GM12873 (cell line): ENCODE measurements around the gene XYLT1.

Experiments
- TF ChIP-seq, protein P1 (sequence below): IDR thresholded peaks from 2 replicates; pipeline ENCODE4 v1.5.1; 2012; ENCODE audit warnings: low read depth, mild to moderate bottlenecking, moderate library complexity, low read length, control low read depth; ENCODE audit not compliant: insufficient read depth; ENCODE audit errors: missing control alignments

XYLT1 gene

DNA sequence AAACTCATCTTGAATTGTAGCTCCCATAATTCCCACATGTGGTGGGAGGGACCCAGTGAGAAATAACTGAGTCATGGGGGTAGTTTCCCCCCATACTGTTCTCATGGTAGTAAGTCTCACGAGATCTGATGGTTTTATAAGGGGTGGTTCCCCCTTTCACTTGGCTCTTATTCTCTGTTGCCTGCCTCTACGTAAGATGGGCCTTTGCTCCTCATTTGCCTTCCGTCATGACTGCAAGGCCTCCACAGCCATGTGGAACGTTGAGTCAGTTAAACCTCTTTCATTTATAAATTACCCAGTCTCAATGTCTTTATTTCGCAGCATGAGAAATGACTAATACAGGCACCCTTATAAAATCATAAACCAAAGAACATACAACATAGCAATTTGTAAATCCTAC lies 79.0 kb downstream of the XYLT1 start:
- TF ChIP-seq, protein P1, sequence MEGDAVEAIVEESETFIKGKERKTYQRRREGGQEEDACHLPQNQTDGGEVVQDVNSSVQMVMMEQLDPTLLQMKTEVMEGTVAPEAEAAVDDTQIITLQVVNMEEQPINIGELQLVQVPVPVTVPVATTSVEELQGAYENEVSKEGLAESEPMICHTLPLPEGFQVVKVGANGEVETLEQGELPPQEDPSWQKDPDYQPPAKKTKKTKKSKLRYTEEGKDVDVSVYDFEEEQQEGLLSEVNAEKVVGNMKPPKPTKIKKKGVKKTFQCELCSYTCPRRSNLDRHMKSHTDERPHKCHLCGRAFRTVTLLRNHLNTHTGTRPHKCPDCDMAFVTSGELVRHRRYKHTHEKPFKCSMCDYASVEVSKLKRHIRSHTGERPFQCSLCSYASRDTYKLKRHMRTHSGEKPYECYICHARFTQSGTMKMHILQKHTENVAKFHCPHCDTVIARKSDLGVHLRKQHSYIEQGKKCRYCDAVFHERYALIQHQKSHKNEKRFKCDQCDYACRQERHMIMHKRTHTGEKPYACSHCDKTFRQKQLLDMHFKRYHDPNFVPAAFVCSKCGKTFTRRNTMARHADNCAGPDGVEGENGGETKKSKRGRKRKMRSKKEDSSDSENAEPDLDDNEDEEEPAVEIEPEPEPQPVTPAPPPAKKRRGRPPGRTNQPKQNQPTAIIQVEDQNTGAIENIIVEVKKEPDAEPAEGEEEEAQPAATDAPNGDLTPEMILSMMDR, result no peak

DNA sequence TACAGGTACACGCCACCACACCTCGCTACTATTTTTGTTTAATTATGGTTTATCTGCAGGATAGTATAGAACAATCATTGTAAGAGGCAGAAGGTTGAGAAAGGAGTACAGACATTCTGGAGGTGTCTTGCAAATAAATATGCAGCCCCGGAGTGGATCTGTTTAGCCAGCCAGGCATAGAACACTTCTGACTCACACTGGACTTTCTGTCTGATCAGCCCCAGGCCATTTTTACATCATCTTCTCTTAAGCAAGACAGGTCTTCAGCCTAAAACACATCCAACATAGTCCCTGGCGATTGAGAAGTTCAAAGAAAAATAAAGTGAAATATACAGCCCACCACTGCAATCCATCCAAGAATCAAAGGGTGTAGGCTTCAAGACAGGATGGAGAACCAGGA lies 81.4 kb downstream of the XYLT1 start:
- TF ChIP-seq, protein P1, result no peak

DNA sequence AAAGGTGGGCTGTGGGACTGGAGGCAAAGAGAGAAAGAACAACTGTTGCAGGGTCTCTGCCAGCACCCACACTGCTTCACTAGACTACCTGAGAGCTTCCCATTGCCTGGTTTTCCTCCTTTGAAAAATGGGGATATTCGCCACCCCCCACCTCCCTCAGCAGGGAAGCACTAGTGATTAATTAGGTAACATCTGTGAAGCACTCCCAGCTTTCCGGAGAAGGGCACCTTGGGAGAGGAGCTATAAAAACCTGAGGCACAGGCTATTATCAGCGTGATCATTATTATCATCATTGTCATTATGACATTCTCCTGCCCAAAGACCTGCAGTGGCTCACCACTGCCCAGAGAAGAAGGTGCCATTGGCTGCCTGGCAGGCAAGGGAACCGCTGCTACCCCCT lies 83.5 kb downstream of the XYLT1 start:
- TF ChIP-seq, protein P1, result no peak

DNA sequence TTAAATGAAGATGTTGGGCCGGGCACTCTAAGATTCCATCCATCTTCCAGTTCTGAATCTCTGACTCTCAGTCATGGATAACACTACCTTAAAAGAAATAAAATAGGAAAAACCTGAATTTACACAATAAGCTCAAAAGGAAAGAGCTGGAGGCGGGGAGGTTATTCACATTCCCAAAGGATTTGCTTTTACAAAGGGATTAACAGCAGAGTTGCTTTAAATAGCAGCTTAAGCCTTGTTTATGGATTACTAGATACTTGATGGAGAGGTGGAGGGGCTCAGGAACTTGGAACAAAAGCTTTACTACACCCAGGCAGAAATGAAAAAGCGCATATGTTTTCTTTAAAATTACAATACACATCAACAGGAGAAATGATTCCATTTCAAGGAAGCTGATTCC lies 84.5 kb downstream of the XYLT1 start:
- TF ChIP-seq, protein P1, result no peak

DNA sequence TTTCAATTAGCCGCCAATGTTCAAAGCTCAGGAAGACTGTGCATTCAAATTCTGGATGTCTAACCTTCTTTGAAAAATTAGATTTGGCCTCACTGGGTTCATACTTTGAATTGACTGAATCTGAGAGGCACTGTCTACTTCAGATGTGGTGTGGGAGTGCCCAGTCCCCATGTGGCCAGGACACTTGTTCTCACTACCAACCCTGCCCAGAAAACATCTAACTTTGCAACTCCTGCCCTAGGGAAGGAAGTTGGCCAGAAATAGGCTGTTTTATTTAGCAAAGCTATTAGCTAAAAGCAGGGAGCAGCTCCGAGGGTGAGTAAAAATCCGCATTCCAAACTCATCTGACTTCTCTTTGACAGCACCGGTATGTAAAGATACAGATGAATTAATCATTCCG lies 86.3 kb downstream of the XYLT1 start:
- TF ChIP-seq, protein P1, result no peak

DNA sequence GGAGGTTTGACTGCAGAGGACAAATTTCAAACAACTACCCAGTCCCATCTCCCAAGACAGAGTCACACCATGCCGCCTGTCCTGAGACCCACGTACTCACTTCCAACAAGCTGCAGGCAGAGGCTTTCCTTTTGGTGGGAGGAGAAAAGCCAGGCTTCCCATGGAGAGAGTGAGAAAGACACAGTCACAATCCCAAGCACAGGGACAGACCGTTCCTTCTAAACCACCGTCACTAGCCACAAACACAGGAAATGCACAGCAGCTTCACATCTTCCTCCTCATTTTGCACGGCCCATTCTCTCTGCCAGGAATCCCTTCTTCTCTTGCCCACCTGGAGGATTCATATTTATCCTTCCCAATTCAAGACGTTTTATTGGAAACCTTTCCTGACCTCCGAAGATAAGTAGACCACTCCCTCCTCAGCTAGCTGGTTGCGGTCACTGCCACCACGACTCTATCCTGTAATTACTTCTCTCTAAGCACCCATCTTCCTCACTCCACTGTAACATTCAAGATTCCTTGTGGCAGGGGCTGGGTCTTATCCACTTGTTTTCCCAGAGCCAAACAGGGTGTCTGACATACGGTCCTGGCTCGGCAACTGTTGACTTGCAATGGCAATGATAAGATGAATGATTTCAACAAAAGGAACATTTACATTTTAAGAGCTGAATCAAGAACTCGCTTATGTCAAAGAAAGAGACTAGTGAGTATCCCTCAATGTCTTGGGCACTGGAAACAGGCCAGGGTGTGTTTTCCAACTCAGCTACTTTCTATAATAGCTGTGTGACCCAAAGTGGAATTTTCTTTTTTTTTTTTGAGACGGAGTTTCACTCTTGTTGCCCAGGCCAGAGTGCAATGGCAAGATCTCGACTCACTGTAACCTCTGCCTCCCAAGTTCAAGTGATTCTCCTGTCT lies 87.6 kb downstream of the XYLT1 start:
- TF ChIP-seq, protein P1, result no peak

DNA sequence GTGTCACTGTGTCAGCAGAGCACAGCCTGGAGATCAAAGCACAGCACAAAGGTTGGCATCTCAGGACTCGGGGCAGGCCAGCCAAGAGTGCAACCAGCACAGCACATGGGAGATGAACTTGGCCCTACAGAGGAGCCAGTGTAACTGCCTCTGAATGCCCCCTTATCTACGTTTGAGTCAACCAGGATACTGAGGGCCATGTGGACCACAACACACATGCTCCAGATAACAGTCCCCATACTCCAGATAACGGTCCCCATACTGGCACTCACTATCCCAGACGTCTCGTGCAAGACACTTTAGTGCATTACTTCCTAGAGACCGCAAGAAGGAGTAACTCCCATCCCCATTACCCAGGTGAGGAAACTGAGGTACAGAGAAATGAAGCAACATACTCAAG lies 88.2 kb downstream of the XYLT1 start:
- TF ChIP-seq, protein P1, result no peak
